Activated naive CD8-positive, alpha-beta T cell treated with anti-CD3 and anti-CD28 coated beads, Interleukin-2, amount 10 ng/mL, durations not matched to agents 7 days and 5 days (primary cell): ENCODE data around the gene PRCD. TPM values are rescaled to one million over a fixed set of nuclear protein-coding genes. Genes with fewer than 3 reads are reported as not detected.

ENCODE experiments used
- ATAC-seq: fragments of 150-1000 bp; cut with Tn5 transposase; one replicate; pipeline ENCODE4 v1.10.0; 2021; ENCODE audit warnings: low read depth, moderate library complexity
- POLR2A ChIA-PET: fragments of 350-600 bp; sonication (Branson Sonifier 250); formaldehyde crosslinking; loops from one replicate; lab custom pipeline; 2021; ENCODE audit warnings: antibody characterized with exemption; lab: Charles Lee
- DNase-seq: peaks from one replicate; pipeline ENCODE4 v3.0.0; 2021
- H3K27ac Mint-ChIP-seq: one replicate; pipeline ENCODE4 v1.8.0; 2022; ENCODE audit warnings: mild to moderate bottlenecking, mixed read lengths
- H3K27me3 Mint-ChIP-seq: one replicate; pipeline ENCODE4 v1.8.0; 2022; ENCODE audit warnings: mild to moderate bottlenecking, moderate library complexity, mixed read lengths
- H3K36me3 Mint-ChIP-seq: one replicate; pipeline ENCODE4 v1.8.0; 2021; ENCODE audit warnings: mild to moderate bottlenecking, mixed read lengths
- H3K4me1 Mint-ChIP-seq: one replicate; pipeline ENCODE4 v1.8.0; 2021; ENCODE audit warnings: mixed read lengths
- H3K4me3 Mint-ChIP-seq: one replicate; pipeline ENCODE4 v1.8.0; 2022; ENCODE audit warnings: mild to moderate bottlenecking, moderate library complexity, mixed read lengths
- H3K9me3 Mint-ChIP-seq: one replicate; pipeline ENCODE4 v1.8.0; 2021; ENCODE audit warnings: mixed read lengths
- total RNA-seq, 2 experiments: library from RNA; stranded (reverse); gene quantifications; one replicate each; pipeline ENCODE4 v1.2.3, GENCODE V29; 2021

PRCD gene
- 1 to 10 TPM in 1 of 2 experiments, under 1 TPM in 1; 0.78 to 1.1 TPM for total RNA-seq

GRCh38 chr17:76539631-76540271 lies at the start of gene PRCD:
TSS of gene PRCD (plus strand) at chr17:76540044. CDS start at chr17:76540142, 98 bp downstream.
- peaks cover 36% of the 10 kb centered on the region for H3K27me3 Mint-ChIP-seq
- no peak for DNase-seq
- POLR2A ChIA-PET, result interaction anchor here (1.5 kb wide), 1 partner anchor 12 kb away, joined by 6 read pairs; no protein-coding TSS in a partner anchor
- ATAC-seq, result no peak
- no peak within 1 kb of the TSS for H3K27ac Mint-ChIP-seq
- no peaks in the 10 kb centered on the region for H3K36me3 Mint-ChIP-seq
- peaks cover 11% of the 10 kb centered on the region for H3K4me1 Mint-ChIP-seq
- peak within 1 kb of the TSS; percentile 28 for H3K4me3 Mint-ChIP-seq
- H3K9me3 Mint-ChIP-seq, result no peaks in the 10 kb centered on the region

- Mint-ChIP-seq H3K4me1 (peaks cover 36% of the 10 kb centered on the region), H3K4me3 (no peak overlapping the region), H3K36me3 (peaks cover 11% of the 10 kb centered on the region), H3K27me3 (no peaks in the 10 kb centered on the region), H3K9me3 (no peaks in the 10 kb centered on the region), H3K27ac (peak overlapping the region; percentile 98)
- POLR2A ChIA-PET, result interaction anchor here (1.4 to 4.9 kb wide), 5 partner anchors 9 to 38 kb away, joined by 3 to 35 read pairs (median 7); partner anchors contain the start of gene RHBDF2
- ATAC-seq, result no peak
- DNase-seq, result no peak
Measured at GRCh38 chr17:76490112-76490710, 49.6 kb upstream of the PRCD start.

GRCh38 chr17:76491271-76492122 lies 48.3 kb upstream of the PRCD start:
- Mint-ChIP-seq H3K4me3 (peak overlapping the region; percentile 86), H3K9me3 (no peaks in the 10 kb centered on the region), H3K27me3 (no peaks in the 10 kb centered on the region), H3K4me1 (peaks cover 33% of the 10 kb centered on the region), H3K27ac (peak overlapping the region; percentile 98), H3K36me3 (peaks cover 7% of the 10 kb centered on the region)
- POLR2A ChIA-PET, result interaction anchor here (0.9 to 4.9 kb wide), 9 partner anchors 8 to 138 kb away, joined by 3 to 35 read pairs (median 6); partner anchors contain the start of genes PRPSAP1 and RHBDF2
- ATAC-seq, result peak; percentile 57
- DNase-seq, result peak; percentile 66

GRCh38 chr17:76492123-76492988 lies 47.5 kb upstream of the PRCD start:
- Mint-ChIP-seq H3K36me3 (peaks cover 7% of the 10 kb centered on the region), H3K27ac (peak overlapping the region; percentile 98), H3K27me3 (no peaks in the 10 kb centered on the region), H3K9me3 (no peaks in the 10 kb centered on the region), H3K4me3 (peak overlapping the region; percentile 86), H3K4me1 (peaks cover 39% of the 10 kb centered on the region)
- peak; percentile 65 for DNase-seq
- ATAC-seq, result peak; percentile 28
- POLR2A ChIA-PET, result interaction anchor here (0.6 to 4.9 kb wide), 13 partner anchors 7 to 1754 kb away, joined by 3 to 35 read pairs (median 4); partner anchors contain the start of genes PRPSAP1 and RHBDF2

- Mint-ChIP-seq H3K4me1 (peaks cover 40% of the 10 kb centered on the region), H3K9me3 (no peaks in the 10 kb centered on the region), H3K27me3 (no peaks in the 10 kb centered on the region), H3K4me3 (peak overlapping the region; percentile 86), H3K27ac (peak overlapping the region; percentile 98), H3K36me3 (peaks cover 2% of the 10 kb centered on the region)
- ATAC-seq (peak; percentile 59), DNase-seq (peak; percentile 61)
- POLR2A ChIA-PET, result interaction anchor here (0.6 to 4.9 kb wide), 12 partner anchors 9 to 1755 kb away, joined by 3 to 35 read pairs (median 4); partner anchors contain the start of genes PRPSAP1 and RHBDF2
Measured at GRCh38 chr17:76492989-76493501, 46.8 kb upstream of the PRCD start.

GRCh38 chr17:76493505-76494167 lies 46.2 kb upstream of the PRCD start:
- DNase-seq, result peak; percentile 63
- H3K36me3 Mint-ChIP-seq, result peaks cover 2% of the 10 kb centered on the region
- peaks cover 42% of the 10 kb centered on the region for H3K4me1 Mint-ChIP-seq
- H3K9me3 Mint-ChIP-seq, result no peaks in the 10 kb centered on the region
- POLR2A ChIA-PET, result interaction anchor here (0.6 to 4.9 kb wide), 9 partner anchors 9 to 1755 kb away, joined by 3 to 35 read pairs (median 3); partner anchors contain the start of gene RHBDF2
- H3K4me3 Mint-ChIP-seq, result peak overlapping the region; percentile 86
- ATAC-seq, result peak; percentile 27
- peak overlapping the region; percentile 98 for H3K27ac Mint-ChIP-seq
- H3K27me3 Mint-ChIP-seq, result no peaks in the 10 kb centered on the region

- ATAC-seq, result no peak
- no peak for DNase-seq
- H3K36me3 Mint-ChIP-seq, result no peaks in the 10 kb centered on the region
- POLR2A ChIA-PET, result no interaction called here
- H3K27ac Mint-ChIP-seq, result peak overlapping the region; percentile 30
- H3K4me1 Mint-ChIP-seq, result peaks cover 49% of the 10 kb centered on the region
- no peak overlapping the region for H3K4me3 Mint-ChIP-seq
- H3K27me3 Mint-ChIP-seq, result no peaks in the 10 kb centered on the region
- no peaks in the 10 kb centered on the region for H3K9me3 Mint-ChIP-seq
Measured at GRCh38 chr17:76495663-76496400, 44.0 kb upstream of the PRCD start.

- DNase-seq, result no peak
- Mint-ChIP-seq H3K9me3 (no peaks in the 10 kb centered on the region), H3K4me3 (no peak overlapping the region), H3K4me1 (peaks cover 47% of the 10 kb centered on the region), H3K27ac (peak overlapping the region; percentile 34), H3K27me3 (no peaks in the 10 kb centered on the region), H3K36me3 (no peaks in the 10 kb centered on the region)
- POLR2A ChIA-PET, result no interaction called here
- ATAC-seq, result no peak
Measured at GRCh38 chr17:76496464-76496863, 43.4 kb upstream of the PRCD start.

- Mint-ChIP-seq H3K27me3 (no peaks in the 10 kb centered on the region), H3K4me1 (peaks cover 46% of the 10 kb centered on the region), H3K36me3 (no peaks in the 10 kb centered on the region), H3K27ac (peak overlapping the region; percentile 30), H3K9me3 (no peaks in the 10 kb centered on the region), H3K4me3 (no peak overlapping the region)
- POLR2A ChIA-PET, result interaction anchor here (0.7 to 1.1 kb wide), 2 partner anchors 8 to 147 kb away, joined by 3 to 5 read pairs; no protein-coding TSS in a partner anchor
- ATAC-seq (no peak), DNase-seq (no peak)
Measured at GRCh38 chr17:76497699-76497978, 42.2 kb upstream of the PRCD start.

GRCh38 chr17:76497979-76498875 lies 41.6 kb upstream of the PRCD start:
- DNase-seq (no peak), ATAC-seq (no peak)
- Mint-ChIP-seq H3K4me3 (peak overlapping the region; percentile 60), H3K36me3 (no peaks in the 10 kb centered on the region), H3K27ac (peak overlapping the region; percentile 71), H3K27me3 (no peaks in the 10 kb centered on the region), H3K9me3 (no peaks in the 10 kb centered on the region), H3K4me1 (peaks cover 40% of the 10 kb centered on the region)
- POLR2A ChIA-PET, result interaction anchor here (0.7 to 2.3 kb wide), 4 partner anchors 7 to 147 kb away, joined by 3 to 11 read pairs (median 6); no protein-coding TSS in a partner anchor
